Keratinocyte (primary cell): ENCODE results near the gene OR2AG2. TPM values are rescaled to one million over a fixed set of nuclear protein-coding genes. Genes with fewer than 3 reads are reported as not detected.

Source experiments
- DNase-seq: peaks from one replicate; pipeline ENCODE4 v3.0.0-alpha.2; 2011; ENCODE audit warnings: low read depth, missing footprints, low spot score
- FAIRE-seq: peaks from 2 replicates; lab custom pipeline; 2011; peaks lifted over from hg19 to GRCh38; lab: Jason Lieb, UNC
- H2AFZ ChIP-seq: 2 replicates; pipeline ENCODE4 v1.6.0; 2012; ENCODE audit warnings: low read length, control low read depth, inconsistent platforms; ENCODE audit not compliant: control insufficient read depth
- H3K27ac ChIP-seq: 2 replicates; pipeline ENCODE4 v1.5.1; 2011; ENCODE audit warnings: low read length; ENCODE audit not compliant: control insufficient read depth, insufficient read depth
- H3K27me3 ChIP-seq: 3 replicates; pipeline ENCODE4 v1.6.0; 2011; ENCODE audit warnings: low read length; ENCODE audit not compliant: control insufficient read depth, insufficient read depth; ENCODE audit errors: extremely low read depth
- H3K36me3 ChIP-seq, 2 experiments: 2 replicates in 1 of 2; 3 replicates in 1 of 2; pipeline ENCODE4 v1.5.1; 2011; ENCODE audit warnings: low read length in 2 of 2, mild to moderate bottlenecking in 1 of 2; ENCODE audit not compliant: control insufficient read depth in 2 of 2, insufficient read depth in 2 of 2; ENCODE audit errors: extremely low read depth in 1 of 2
- H3K4me1 ChIP-seq: 3 replicates; pipeline ENCODE4 v1.5.1; 2011; ENCODE audit warnings: low read length; ENCODE audit not compliant: control insufficient read depth, insufficient read depth; ENCODE audit errors: extremely low read depth
- H3K4me2 ChIP-seq: 3 replicates; pipeline ENCODE4 v1.6.0; 2011; ENCODE audit warnings: low read depth, low read length; ENCODE audit not compliant: control insufficient read depth, insufficient read depth; ENCODE audit errors: extremely low read depth
- H3K4me3 ChIP-seq, 3 experiments: fragments of 200-600 bp in 1 of 3; sonication (generic) in 1 of 3; 2 replicates in 2 of 3; 3 replicates in 1 of 3; pipeline ENCODE4 v1.5.1; 2011 to 2016; ENCODE audit warnings: low read length in 3 of 3, mild to moderate bottlenecking in 3 of 3, control low read depth in 2 of 3, inconsistent platforms in 1 of 3, low read depth in 1 of 3, mixed read lengths in 1 of 3, mixed run types in 1 of 3, moderate library complexity in 1 of 3; ENCODE audit not compliant: control insufficient read depth in 2 of 3, insufficient read depth in 2 of 3; ENCODE audit errors: extremely low read depth in 1 of 3
- H3K79me2 ChIP-seq: 2 replicates; pipeline ENCODE4 v1.6.0; 2012; ENCODE audit warnings: low read length; ENCODE audit not compliant: control insufficient read depth, insufficient read depth
- H3K9ac ChIP-seq: 3 replicates; pipeline ENCODE4 v1.6.0; 2011; ENCODE audit warnings: low read length; ENCODE audit not compliant: control insufficient read depth, insufficient read depth; ENCODE audit errors: extremely low read depth
- H3K9me1 ChIP-seq: 3 replicates; pipeline ENCODE4 v1.6.0; 2011; ENCODE audit warnings: low read length; ENCODE audit not compliant: control insufficient read depth, insufficient read depth; ENCODE audit errors: extremely low read depth
- H3K9me3 ChIP-seq: 2 replicates; pipeline ENCODE4 v1.5.1; 2012; ENCODE audit warnings: low read depth, low read length; ENCODE audit not compliant: control insufficient read depth
- H4K20me1 ChIP-seq: 3 replicates; pipeline ENCODE4 v1.6.0; 2011; ENCODE audit warnings: low read length; ENCODE audit not compliant: control insufficient read depth, insufficient read depth; ENCODE audit errors: extremely low read depth
- EZH2 ChIP-seq: IDR thresholded peaks from one replicate; pipeline ENCODE4 v1.6.1; 2012; ENCODE audit warnings: inconsistent platforms, mild to moderate bottlenecking, low read length, moderate library complexity
- dilution Hi-C: fragments of 300-500 bp; cut with MboI; formaldehyde crosslinking; loops from one replicate; pipeline ENCODE4 v1.7.0; 2020; ENCODE audit warnings: low sequenced_read_pairs; ENCODE audit not compliant: extremely low pct_ligation_motif_present
- polyA plus RNA-seq, 5 experiments: library from polyadenylated mRNA; depleted of rRNA in 3 of 5; stranded (reverse) in 3 of 5; stranded (forward) in 1 of 5; unstranded in 1 of 5; fragments of >200 nt; gene quantifications; 1 replicate in 1 of 5; 2 replicates in 3 of 5; 3 replicates in 1 of 5; pipeline versions ENCODE4 v1.2.1 to v1.2.3, GENCODE V29; 2011 to 2012; ENCODE audit warnings: missing spikeins in 2 of 5, low read depth in 1 of 5, low replicate concordance in 1 of 5
- TF ChIP-seq, protein P1 (sequence below), 3 experiments: IDR thresholded peaks in 1 of 3; conservative IDR thresholded peaks in 1 of 3; optimal IDR thresholded peaks in 1 of 3; 2 replicates in 2 of 3; 3 replicates in 1 of 3; pipeline versions ENCODE3 to v1.5.1; 2011; ENCODE audit warnings: low read length in 3 of 3, mild to moderate bottlenecking in 3 of 3, moderate library complexity in 2 of 3, control low read depth in 1 of 3, inconsistent platforms in 1 of 3; ENCODE audit not compliant: insufficient read depth in 2 of 3; ENCODE audit errors: extremely low read depth in 1 of 3

Gene OR2AG2
- polyA plus RNA-seq, 1 donor (not counting 4 experiments of a cell fraction or from before 2014, with no cell fraction given): 0.04 TPM

DNA sequence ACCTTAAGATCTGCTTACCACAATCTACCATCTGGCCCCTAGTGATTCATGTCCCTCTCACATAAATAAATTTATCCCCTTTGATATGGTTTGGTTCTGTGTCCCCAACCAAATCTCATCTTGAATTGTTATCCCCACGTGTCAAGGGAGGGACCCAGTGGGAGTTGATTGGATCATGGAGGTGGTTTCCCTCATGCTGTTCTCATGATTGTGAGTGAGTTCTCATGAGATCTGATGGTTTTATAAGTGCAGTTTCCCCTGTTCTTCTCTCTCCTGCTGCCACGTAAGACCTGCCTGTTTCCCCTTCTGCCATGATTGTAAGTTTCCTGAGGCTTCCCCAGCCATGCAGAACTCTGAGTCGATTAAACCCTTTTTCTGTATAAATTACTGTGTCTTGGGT, 37.2 kb downstream of the OR2AG2 start:
- no peaks in the 10 kb centered on the region for H4K20me1 ChIP-seq
- no peaks in the 10 kb centered on the region for H3K79me2 ChIP-seq
- dilution Hi-C loops: no loop called here
- no peaks in the 10 kb centered on the region for H3K27me3 ChIP-seq
- H3K9me3 ChIP-seq: no peaks in the 10 kb centered on the region
- no peak overlapping the region for H2AFZ ChIP-seq
- no peak overlapping the region for H3K4me3 ChIP-seq
- no peak overlapping the region for H3K9ac ChIP-seq
- H3K4me1 ChIP-seq: no peaks in the 10 kb centered on the region
- DNase-seq (no peak), FAIRE-seq (no peak)
- no peak overlapping the region for H3K27ac ChIP-seq
- H3K36me3 ChIP-seq: no peaks in the 10 kb centered on the region
- no peaks in the 10 kb centered on the region for H3K9me1 ChIP-seq
- no peak for TF ChIP-seq EZH2
- TF ChIP-seq, protein P1, sequence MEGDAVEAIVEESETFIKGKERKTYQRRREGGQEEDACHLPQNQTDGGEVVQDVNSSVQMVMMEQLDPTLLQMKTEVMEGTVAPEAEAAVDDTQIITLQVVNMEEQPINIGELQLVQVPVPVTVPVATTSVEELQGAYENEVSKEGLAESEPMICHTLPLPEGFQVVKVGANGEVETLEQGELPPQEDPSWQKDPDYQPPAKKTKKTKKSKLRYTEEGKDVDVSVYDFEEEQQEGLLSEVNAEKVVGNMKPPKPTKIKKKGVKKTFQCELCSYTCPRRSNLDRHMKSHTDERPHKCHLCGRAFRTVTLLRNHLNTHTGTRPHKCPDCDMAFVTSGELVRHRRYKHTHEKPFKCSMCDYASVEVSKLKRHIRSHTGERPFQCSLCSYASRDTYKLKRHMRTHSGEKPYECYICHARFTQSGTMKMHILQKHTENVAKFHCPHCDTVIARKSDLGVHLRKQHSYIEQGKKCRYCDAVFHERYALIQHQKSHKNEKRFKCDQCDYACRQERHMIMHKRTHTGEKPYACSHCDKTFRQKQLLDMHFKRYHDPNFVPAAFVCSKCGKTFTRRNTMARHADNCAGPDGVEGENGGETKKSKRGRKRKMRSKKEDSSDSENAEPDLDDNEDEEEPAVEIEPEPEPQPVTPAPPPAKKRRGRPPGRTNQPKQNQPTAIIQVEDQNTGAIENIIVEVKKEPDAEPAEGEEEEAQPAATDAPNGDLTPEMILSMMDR (optimal IDR thresholded peaks at IDR 0.05 in 1 of 3, IDR thresholded peaks at IDR 0.05 in 1 of 3, conservative IDR thresholded peaks at IDR 0.05 in 1 of 3; ENCODE audit: extremely low read depth in 1 of 3, insufficient read depth in 2 of 3, low read length in 3 of 3): no peak
- no peak overlapping the region for H3K4me2 ChIP-seq

DNA sequence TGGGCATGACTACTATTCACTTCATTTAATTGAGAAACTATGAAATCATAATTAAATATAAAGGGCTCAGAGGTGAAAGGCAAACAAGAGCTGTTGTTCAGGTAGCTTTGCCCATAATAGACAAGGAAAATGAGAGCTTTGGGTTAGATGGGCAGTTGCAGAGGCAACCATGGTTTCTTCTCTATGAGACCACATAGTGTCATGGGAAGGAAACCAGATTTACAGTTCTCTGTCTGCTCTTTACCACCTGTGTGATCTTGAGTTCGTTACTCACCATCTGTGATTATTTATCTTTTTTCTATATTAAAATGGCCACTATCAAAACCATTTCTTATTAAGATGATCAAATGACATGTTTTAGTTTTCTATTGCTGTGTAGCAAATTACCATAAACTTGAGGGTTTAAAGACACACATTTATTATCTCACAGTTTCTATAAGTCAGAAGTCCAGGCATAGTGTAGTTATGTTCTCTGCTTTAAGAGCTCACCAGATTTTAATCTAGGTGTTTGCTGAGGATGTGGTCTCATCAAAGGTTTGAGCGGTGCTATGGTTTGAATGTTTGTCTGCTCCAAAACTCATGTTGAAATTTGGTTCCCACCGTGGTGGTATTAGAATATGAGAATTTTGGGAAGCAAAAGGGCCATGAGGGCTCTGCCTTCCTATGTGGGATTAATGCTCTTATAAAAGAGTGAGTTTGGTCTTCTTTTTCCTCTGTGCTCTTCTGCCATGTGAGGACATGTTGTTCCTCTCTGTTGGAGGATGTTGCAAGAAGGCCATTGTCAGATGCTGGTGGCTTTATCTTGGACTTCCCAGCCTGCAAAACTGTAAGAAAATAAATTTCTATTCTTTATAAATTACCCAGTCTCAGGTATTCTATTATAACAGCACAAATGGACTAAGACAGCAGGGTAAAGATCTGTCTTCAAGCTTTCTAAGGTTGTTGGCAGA, 38.2 kb downstream of the OR2AG2 start:
- no peak for FAIRE-seq
- H3K4me3 ChIP-seq: no peak overlapping the region

More for the DNA sequence above, 38.2 kb downstream of the OR2AG2 start:
- TF ChIP-seq, protein P1 (optimal IDR thresholded peaks at IDR 0.05 in 1 of 3, IDR thresholded peaks at IDR 0.05 in 1 of 3, conservative IDR thresholded peaks at IDR 0.05 in 1 of 3; ENCODE audit: extremely low read depth in 1 of 3, insufficient read depth in 2 of 3, low read length in 3 of 3): no peak
- no peak for TF ChIP-seq EZH2
- Histone ChIP-seq H4K20me1 (no peaks in the 10 kb centered on the region), H3K27me3 (no peaks in the 10 kb centered on the region), H3K27ac (no peak overlapping the region), H3K9me3 (no peaks in the 10 kb centered on the region), H3K36me3 (no peaks in the 10 kb centered on the region), H2AFZ (no peak overlapping the region), H3K79me2 (no peaks in the 10 kb centered on the region), H3K4me1 (no peaks in the 10 kb centered on the region), H3K4me2 (no peak overlapping the region), H3K9ac (no peak overlapping the region), H3K9me1 (no peaks in the 10 kb centered on the region)
- no peak for DNase-seq
- dilution Hi-C loops: no loop called here
